Measurements from ENCODE around the gene JAML.

The JAML gene

GRCh38 chr11:118240999-118241763 lies 16.4 kb upstream of the JAML start:
- in situ Hi-C loops (cut with MboI; ENCODE audit: low sequenced_read_pairs) = no loop called here

- in situ Hi-C loops (cut with MboI; ENCODE audit: low sequenced_read_pairs) = no loop called here
Measured at GRCh38 chr11:118239509-118240205, 14.8 kb upstream of the JAML start.

GRCh38 chr11:118238929-118239328 lies 14.1 kb upstream of the JAML start:
- in situ Hi-C loops (cut with MboI; ENCODE audit: low sequenced_read_pairs) = no loop called here

- in situ Hi-C loops (cut with MboI; ENCODE audit: low sequenced_read_pairs) = no loop called here
Measured at GRCh38 chr11:118238421-118238820, 13.6 kb upstream of the JAML start.

GRCh38 chr11:118236170-118236569 lies 11.4 kb upstream of the JAML start:
- in situ Hi-C loops (cut with MboI; ENCODE audit: low sequenced_read_pairs) = no loop called here

- in situ Hi-C loops (cut with MboI; ENCODE audit: low sequenced_read_pairs) = no loop called here
Measured at GRCh38 chr11:118234833-118235232, 10.0 kb upstream of the JAML start.

- in situ Hi-C loops (cut with MboI; ENCODE audit: low sequenced_read_pairs) = no loop called here
Measured at GRCh38 chr11:118233850-118234249, 9.0 kb upstream of the JAML start.

- in situ Hi-C loops (cut with MboI; ENCODE audit: low sequenced_read_pairs) = no loop called here
Measured at GRCh38 chr11:118233377-118233776, 8.6 kb upstream of the JAML start.

GRCh38 chr11:118232659-118233058 lies 7.8 kb upstream of the JAML start:
- in situ Hi-C loops (cut with MboI; ENCODE audit: low sequenced_read_pairs) = no loop called here

- in situ Hi-C loops (cut with MboI; ENCODE audit: low sequenced_read_pairs) = no loop called here
Measured at GRCh38 chr11:118231461-118231860, 6.7 kb upstream of the JAML start.

- in situ Hi-C loops (cut with MboI; ENCODE audit: low sequenced_read_pairs) = no loop called here
Measured at GRCh38 chr11:118230088-118230487, 5.3 kb upstream of the JAML start.

- in situ Hi-C loops (cut with MboI; ENCODE audit: low sequenced_read_pairs) = no loop called here
Measured at GRCh38 chr11:118229274-118229847, 4.5 kb upstream of the JAML start.

GRCh38 chr11:118227865-118228785 lies 3.3 kb upstream of the JAML start:
- in situ Hi-C loops (cut with MboI; ENCODE audit: low sequenced_read_pairs) = no loop called here

- in situ Hi-C loops (cut with MboI; ENCODE audit: low sequenced_read_pairs) = no loop called here
Measured at GRCh38 chr11:118226781-118227180, 2.0 kb upstream of the JAML start.

GRCh38 chr11:118226296-118226695 lies 1.5 kb upstream of the JAML start:
- in situ Hi-C loops (cut with MboI; ENCODE audit: low sequenced_read_pairs) = no loop called here

GRCh38 chr11:118223992-118224391 lies 819 bp downstream of the JAML start:
- in situ Hi-C loops (cut with MboI; ENCODE audit: low sequenced_read_pairs) = no loop called here

- in situ Hi-C loops (cut with MboI; ENCODE audit: low sequenced_read_pairs) = no loop called here
Measured at GRCh38 chr11:118223570-118223969, 1.2 kb downstream of the JAML start.

- in situ Hi-C loops (cut with MboI; ENCODE audit: low sequenced_read_pairs) = no loop called here
Measured at GRCh38 chr11:118222437-118222836, 2.4 kb downstream of the JAML start.

GRCh38 chr11:118221419-118221818 lies 3.4 kb downstream of the JAML start:
- in situ Hi-C loops (cut with MboI; ENCODE audit: low sequenced_read_pairs) = no loop called here

- in situ Hi-C loops (cut with MboI; ENCODE audit: low sequenced_read_pairs) = no loop called here
Measured at GRCh38 chr11:118219732-118220131, 5.1 kb downstream of the JAML start.

GRCh38 chr11:118219244-118219643 lies 5.6 kb downstream of the JAML start:
- in situ Hi-C loops (cut with MboI; ENCODE audit: low sequenced_read_pairs) = no loop called here
